GM12864 (cell line): ENCODE data around the gene FREY1.

Source experiments
- DNase-seq: peaks from one replicate; pipeline ENCODE4 v3.0.0-alpha.2; 2011; ENCODE audit warnings: low read depth
- H3K4me3 ChIP-seq: 2 replicates; pipeline ENCODE4 v1.5.1; 2011; ENCODE audit warnings: mild to moderate bottlenecking, low read depth, low read length, control low read depth
- TF ChIP-seq, protein P1 (sequence below): IDR thresholded peaks from 2 replicates; pipeline ENCODE4 v1.5.1; 2011; ENCODE audit warnings: low read depth, mild to moderate bottlenecking, moderate library complexity, low read length, control low read depth, inconsistent platforms; ENCODE audit errors: missing control alignments

The FREY1 gene

DNA sequence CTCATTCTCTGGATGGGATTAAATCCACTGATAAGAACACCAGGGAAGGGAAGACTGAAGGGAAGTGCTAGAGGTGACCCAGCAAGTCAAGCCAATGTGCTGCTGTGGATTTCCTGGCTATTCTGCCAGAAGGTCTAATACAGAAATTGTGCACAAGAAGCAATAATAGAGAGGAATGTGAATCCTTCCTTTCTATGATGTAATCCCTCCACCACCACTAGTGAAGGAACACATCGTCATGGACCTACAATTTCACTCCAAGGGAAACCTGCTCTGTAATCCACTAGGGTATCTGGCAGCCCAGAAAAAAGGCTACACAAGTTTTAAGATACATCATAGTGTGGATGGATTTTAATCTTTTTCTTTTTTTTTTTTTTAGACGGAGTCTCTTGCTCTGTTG is 32.8 kb upstream of the FREY1 start:
- no peak for DNase-seq
- no peak overlapping the region for H3K4me3 ChIP-seq
- TF ChIP-seq, protein P1, sequence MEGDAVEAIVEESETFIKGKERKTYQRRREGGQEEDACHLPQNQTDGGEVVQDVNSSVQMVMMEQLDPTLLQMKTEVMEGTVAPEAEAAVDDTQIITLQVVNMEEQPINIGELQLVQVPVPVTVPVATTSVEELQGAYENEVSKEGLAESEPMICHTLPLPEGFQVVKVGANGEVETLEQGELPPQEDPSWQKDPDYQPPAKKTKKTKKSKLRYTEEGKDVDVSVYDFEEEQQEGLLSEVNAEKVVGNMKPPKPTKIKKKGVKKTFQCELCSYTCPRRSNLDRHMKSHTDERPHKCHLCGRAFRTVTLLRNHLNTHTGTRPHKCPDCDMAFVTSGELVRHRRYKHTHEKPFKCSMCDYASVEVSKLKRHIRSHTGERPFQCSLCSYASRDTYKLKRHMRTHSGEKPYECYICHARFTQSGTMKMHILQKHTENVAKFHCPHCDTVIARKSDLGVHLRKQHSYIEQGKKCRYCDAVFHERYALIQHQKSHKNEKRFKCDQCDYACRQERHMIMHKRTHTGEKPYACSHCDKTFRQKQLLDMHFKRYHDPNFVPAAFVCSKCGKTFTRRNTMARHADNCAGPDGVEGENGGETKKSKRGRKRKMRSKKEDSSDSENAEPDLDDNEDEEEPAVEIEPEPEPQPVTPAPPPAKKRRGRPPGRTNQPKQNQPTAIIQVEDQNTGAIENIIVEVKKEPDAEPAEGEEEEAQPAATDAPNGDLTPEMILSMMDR: no peak

GRCh38 chr11:45937916-45938315 is 30.8 kb upstream of the FREY1 start:
- no peak for DNase-seq
- TF ChIP-seq, protein P1: no peak
- H3K4me3 ChIP-seq: no peak overlapping the region

DNA sequence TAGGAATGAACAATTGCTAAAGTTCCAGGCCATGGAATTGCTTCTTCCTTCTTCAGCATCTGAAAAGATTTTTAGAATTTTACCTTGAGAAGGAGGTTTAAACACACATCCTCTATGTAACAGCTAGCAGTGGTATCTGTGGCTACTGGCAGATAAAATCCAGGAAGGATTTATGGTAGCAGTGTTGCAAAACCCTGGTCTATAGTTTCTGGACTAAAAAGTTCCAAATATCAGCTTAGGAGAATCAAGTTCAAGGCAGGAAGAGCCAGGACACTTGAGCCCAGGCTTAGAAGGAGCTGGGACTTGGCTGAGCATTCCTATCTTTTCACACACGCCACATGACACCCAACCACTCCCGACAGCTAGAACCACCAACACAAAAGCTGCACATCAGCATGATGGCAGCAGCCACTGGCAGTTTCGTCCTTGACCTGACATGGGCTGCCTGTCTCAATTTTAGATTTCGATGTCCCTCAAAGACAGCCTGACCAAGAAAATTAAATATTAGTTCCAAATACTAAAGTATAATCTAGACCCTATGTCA is 29.5 kb upstream of the FREY1 start:
- H3K4me3 ChIP-seq: no peak overlapping the region
- TF ChIP-seq, protein P1: no peak
- no peak for DNase-seq

DNA sequence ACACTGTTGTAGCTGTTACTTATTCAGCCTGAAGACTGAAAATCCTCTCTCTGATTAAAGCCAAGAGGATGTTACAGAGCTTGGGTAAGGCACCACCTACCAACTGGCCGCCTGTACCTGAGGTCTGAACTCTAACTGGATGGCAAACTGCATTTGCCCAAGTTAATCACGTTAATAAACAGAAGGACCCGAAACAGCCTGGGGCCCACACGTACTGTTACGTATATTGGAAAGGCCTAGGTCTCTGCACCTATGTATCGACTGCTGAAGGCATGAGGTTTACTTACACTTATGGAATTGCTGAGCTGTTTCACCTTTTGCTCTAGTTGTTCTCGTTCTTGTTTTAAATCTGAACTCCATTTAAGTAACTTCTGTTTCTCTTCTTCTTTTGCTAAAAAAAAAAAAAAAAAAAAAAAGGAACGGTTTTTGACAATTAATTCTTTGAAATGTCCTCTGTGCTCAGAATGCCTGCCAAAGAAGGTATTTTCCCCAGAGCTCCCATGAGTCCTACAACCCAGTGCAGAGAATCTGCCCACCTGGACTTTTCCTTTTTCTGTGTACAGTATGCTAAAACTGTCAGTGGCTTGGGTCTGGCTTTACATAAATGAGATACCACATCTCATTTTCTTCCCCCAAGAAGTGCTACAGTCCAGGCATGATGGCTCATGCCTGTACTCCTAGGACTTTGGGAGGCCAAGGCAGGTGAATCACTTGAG is 28.4 kb upstream of the FREY1 start:
- H3K4me3 ChIP-seq: no peak overlapping the region
- no peak for DNase-seq
- TF ChIP-seq, protein P1: no peak

GRCh38 chr11:45934580-45935318 is 27.7 kb upstream of the FREY1 start:
- no peak for DNase-seq
- H3K4me3 ChIP-seq: no peak overlapping the region
- TF ChIP-seq, protein P1: no peak

- TF ChIP-seq, protein P1: no peak
- DNase-seq: no peak
- H3K4me3 ChIP-seq: no peak overlapping the region
These were observed 26.9 kb upstream of the FREY1 start for GRCh38 chr11:45933846-45934579.
